ENCODE data around the gene CCL19.
"Not testable (repeated sequence)": the region's sequence is repeated elsewhere in the genome, so short reads cannot be mapped to it uniquely, and the experiment has no call there.

Gene CCL19

GRCh38 chr9:34690983-34691935, at the start of gene CCL19:
Gene CCL19, minus strand, starts transcription at chr9:34691276. Its CDS starts 137 bp downstream, at chr9:34691139.
- DNase-seq: no peak

- not testable (repeated sequence) for DNase-seq
Measured at GRCh38 chr9:34740176-34740575, 49.1 kb upstream of the CCL19 start.

GRCh38 chr9:34737677-34738260, 46.7 kb upstream of the CCL19 start:
- DNase-seq: no peak

- DNase-seq: no peak
Measured at GRCh38 chr9:34734720-34735119, 43.6 kb upstream of the CCL19 start.

GRCh38 chr9:34732886-34733285, 41.8 kb upstream of the CCL19 start:
- no peak for DNase-seq

- no peak for DNase-seq
Measured at GRCh38 chr9:34732478-34732877, 41.4 kb upstream of the CCL19 start.

- no peak for DNase-seq
Measured at GRCh38 chr9:34723141-34723540, 32.1 kb upstream of the CCL19 start.

- not testable (repeated sequence) for DNase-seq
Measured at GRCh38 chr9:34719769-34720025, 28.6 kb upstream of the CCL19 start.

- DNase-seq: no peak
Measured at GRCh38 chr9:34719021-34719768, 28.1 kb upstream of the CCL19 start.

- DNase-seq: no peak
Measured at GRCh38 chr9:34717996-34718614, 27.0 kb upstream of the CCL19 start.

- no peak for DNase-seq
Measured at GRCh38 chr9:34716711-34717110, 25.6 kb upstream of the CCL19 start.

GRCh38 chr9:34715639-34716215, 24.7 kb upstream of the CCL19 start:
- DNase-seq: no peak

GRCh38 chr9:34714007-34714406, 22.9 kb upstream of the CCL19 start:
- no peak for DNase-seq

GRCh38 chr9:34712140-34712539, 21.1 kb upstream of the CCL19 start:
- no peak for DNase-seq

GRCh38 chr9:34710023-34710422, 18.9 kb upstream of the CCL19 start, which contains the start of gene CCL21:
Gene CCL21, minus strand, starts transcription at chr9:34710136. Its CDS starts 70 bp downstream, at chr9:34710066.
- DNase-seq: no peak

GRCh38 chr9:34709196-34709978, 18.3 kb upstream of the CCL19 start:
- DNase-seq: no peak

GRCh38 chr9:34707130-34707529, 16.1 kb upstream of the CCL19 start:
- no peak for DNase-seq

- peak; percentile 87 to 90 for DNase-seq
Measured at GRCh38 chr9:34701769-34702736, 11.0 kb upstream of the CCL19 start.

GRCh38 chr9:34701023-34701768, 10.1 kb upstream of the CCL19 start:
- DNase-seq: peak; percentile 90

- DNase-seq: no peak
Measured at GRCh38 chr9:34694811-34695210, 3.7 kb upstream of the CCL19 start.
